CD4-positive, alpha-beta memory T cell (primary cell): ENCODE data around the gene ZNF407. TPM values are rescaled to one million over a fixed set of nuclear protein-coding genes. Genes with fewer than 3 reads are reported as not detected.
A peak's percentile ranks its signal among the peaks of the same experiment; 100 is the strongest.

ENCODE experiments used
- CTCF ChIA-PET: fragments of 350-600 bp; sonication (Branson Sonifier 250); formaldehyde crosslinking; loops from one replicate; lab custom pipeline; 2021; ENCODE audit warnings: inconsistent platforms; ENCODE audit not compliant: partially characterized antibody; lab: Charles Lee
- POLR2A ChIA-PET: fragments of 350-600 bp; sonication (Branson Sonifier 250); formaldehyde crosslinking; loops from one replicate; lab custom pipeline; 2021; ENCODE audit not compliant: partially characterized antibody; lab: Charles Lee
- DNase-seq, 5 donors: peaks; one replicate each; pipeline versions ENCODE4 v3.0.0 to v3.0.0-alpha.2; 2020 to 2022; ENCODE audit warnings: mixed read lengths in 1 of 5
- H3K27ac ChIP-seq: one replicate; pipeline ENCODE4 v1.7.0; 2013; ENCODE audit warnings: low read depth, low read length
- H3K27me3 ChIP-seq: 2 replicates; pipeline ENCODE4 v1.7.0; 2013; ENCODE audit warnings: mild to moderate bottlenecking, low read length, moderate library complexity; ENCODE audit not compliant: insufficient read depth
- H3K36me3 ChIP-seq: 2 replicates; pipeline ENCODE4 v1.7.0; 2013; ENCODE audit warnings: mild to moderate bottlenecking, low read length, moderate library complexity; ENCODE audit not compliant: insufficient read depth
- H3K4me1 ChIP-seq: 2 replicates; pipeline ENCODE4 v1.7.0; 2013; ENCODE audit warnings: mild to moderate bottlenecking, low read length, moderate library complexity; ENCODE audit not compliant: insufficient read depth
- H3K4me3 ChIP-seq, 2 donors: one replicate each; pipeline ENCODE4 v1.7.0; 2013; ENCODE audit warnings: low read length in 2 of 2, mild to moderate bottlenecking in 1 of 2
- H3K9me3 ChIP-seq, 2 donors: one replicate each; pipeline ENCODE4 v1.7.0; 2013; ENCODE audit warnings: low read length in 2 of 2, control low read depth in 1 of 2; ENCODE audit not compliant: control insufficient read depth in 1 of 2
- H3K27ac Mint-ChIP-seq, 7 donors: one replicate each; pipeline ENCODE4 v1.8.0; 2020 to 2021; ENCODE audit warnings: mixed read lengths in 7 of 7, mild to moderate bottlenecking in 6 of 7, inconsistent platforms in 3 of 7, moderate library complexity in 3 of 7
- H3K27me3 Mint-ChIP-seq, 2 donors: one replicate each; pipeline ENCODE4 v1.8.0; 2020 to 2021; ENCODE audit warnings: mixed read lengths in 2 of 2
- H3K36me3 Mint-ChIP-seq, 2 donors: one replicate each; pipeline ENCODE4 v1.8.0; 2020 to 2021; ENCODE audit warnings: mixed read lengths in 2 of 2, inconsistent platforms in 1 of 2, mild to moderate bottlenecking in 1 of 2
- H3K4me1 Mint-ChIP-seq, 4 donors: one replicate each; pipeline ENCODE4 v1.8.0; 2020 to 2021; ENCODE audit warnings: mixed read lengths in 4 of 4, mild to moderate bottlenecking in 1 of 4
- H3K4me3 Mint-ChIP-seq, 8 donors: one replicate each; pipeline ENCODE4 v1.8.0; 2020 to 2021; ENCODE audit warnings: mixed read lengths in 8 of 8, mild to moderate bottlenecking in 7 of 8, moderate library complexity in 6 of 8, inconsistent platforms in 3 of 8
- H3K9me3 Mint-ChIP-seq, 8 donors: one replicate each; pipeline ENCODE4 v1.8.0; 2020 to 2021; ENCODE audit warnings: mixed read lengths in 8 of 8, mild to moderate bottlenecking in 5 of 8, inconsistent platforms in 3 of 8, moderate library complexity in 1 of 8
- intact Hi-C: fragments of 100-400 bp; cut with micrococcal nuclease; formaldehyde crosslinking; loops from one replicate; pipeline ENCODE4 v1.15.1; 2023
- polyA plus RNA-seq, 2 donors: library from polyadenylated mRNA; unstranded; fragments of 300-500 nt; fragmentation: Illumina TruSeq; gene quantifications; one replicate each; pipeline ENCODE4 v1.2.3, GENCODE V29; 2021
- total RNA-seq, 2 experiments: library from RNA; stranded (reverse); gene quantifications; one replicate each; pipeline ENCODE4 v1.2.3, GENCODE V29; 2021

The ZNF407 gene
- total and polyA plus RNA-seq, 4 experiments from 2014 or later = 1.8 to 26.9 (median 15.3) TPM

- no peak overlapping the region for H3K4me3 ChIP-seq
- Mint-ChIP-seq H3K27me3 (no peaks in the 10 kb centered on the region), H3K36me3 (peaks cover 35 to 45% of the 10 kb centered on the region in 2 donors), H3K4me3 (no peak overlapping the region), H3K4me1 (peaks cover 7 to 28% (median 20%) of the 10 kb centered on the region in 4 donors), H3K27ac (no peak overlapping the region), H3K9me3 (peaks cover 0 to 9% (median 4%) of the 10 kb centered on the region in 8 donors)
- H3K4me1 ChIP-seq = no peaks in the 10 kb centered on the region
- no peaks in the 10 kb centered on the region for H3K36me3 ChIP-seq
- intact Hi-C loops = no loop called here
- DNase-seq = no peak
- no peak overlapping the region for H3K27ac ChIP-seq
- POLR2A ChIA-PET = no interaction called here
- no peaks in the 10 kb centered on the region for H3K9me3 ChIP-seq
- CTCF ChIA-PET = no interaction called here
- no peaks in the 10 kb centered on the region for H3K27me3 ChIP-seq
Observed at GRCh38 chr18:74682141-74682990, 84.7 kb downstream of the ZNF407 start.

- POLR2A ChIA-PET = no interaction called here
- DNase-seq = no peak
- Mint-ChIP-seq H3K36me3 (peaks cover 32 to 39% of the 10 kb centered on the region in 2 donors), H3K27ac (no peak overlapping the region), H3K9me3 (peaks cover 0 to 4% (median 1%) of the 10 kb centered on the region in 8 donors), H3K4me1 (peaks cover 7 to 28% (median 20%) of the 10 kb centered on the region in 4 donors), H3K4me3 (no peak overlapping the region), H3K27me3 (no peaks in the 10 kb centered on the region)
- Histone ChIP-seq H3K4me1 (no peaks in the 10 kb centered on the region), H3K27me3 (no peaks in the 10 kb centered on the region), H3K9me3 (no peaks in the 10 kb centered on the region), H3K4me3 (no peak overlapping the region), H3K27ac (no peak overlapping the region), H3K36me3 (no peaks in the 10 kb centered on the region)
- intact Hi-C loops = no loop called here
- CTCF ChIA-PET = no interaction called here
Observed at GRCh38 chr18:74682991-74683297, 85.3 kb downstream of the ZNF407 start.

DNA sequence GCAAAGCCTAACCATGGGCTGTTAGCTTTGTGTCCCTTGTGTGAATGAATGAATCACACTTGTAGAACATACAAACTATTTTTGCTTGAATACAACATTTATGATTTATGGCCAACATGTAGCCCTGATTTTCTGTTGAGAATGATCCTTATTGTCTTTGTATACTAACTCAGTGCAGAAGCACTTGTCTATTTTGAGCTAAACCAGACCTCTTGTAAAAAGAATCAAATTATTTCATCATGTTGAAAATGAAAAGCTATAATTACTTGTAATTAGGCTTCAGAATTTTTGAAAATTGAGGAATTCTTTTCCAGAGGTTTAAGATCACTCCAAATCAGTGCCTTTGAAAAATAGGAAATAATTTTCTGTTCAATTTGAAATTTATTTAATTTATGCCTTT, 85.9 kb downstream of the ZNF407 start:
- peaks cover 26 to 37% of the 10 kb centered on the region in 2 donors for H3K36me3 Mint-ChIP-seq
- Histone ChIP-seq H3K36me3 (no peaks in the 10 kb centered on the region), H3K4me3 (no peak overlapping the region), H3K9me3 (no peaks in the 10 kb centered on the region), H3K27ac (no peak overlapping the region), H3K4me1 (no peaks in the 10 kb centered on the region), H3K27me3 (no peaks in the 10 kb centered on the region)
- no peak overlapping the region for H3K4me3 Mint-ChIP-seq
- H3K27ac Mint-ChIP-seq = no peak overlapping the region
- peaks cover 7 to 23% (median 18%) of the 10 kb centered on the region in 4 donors for H3K4me1 Mint-ChIP-seq
- ChIA-PET CTCF (no interaction called here), POLR2A (no interaction called here)
- no peak for DNase-seq
- no peaks in the 10 kb centered on the region for H3K27me3 Mint-ChIP-seq
- peaks cover 0 to 3% (median 0%) of the 10 kb centered on the region in 8 donors for H3K9me3 Mint-ChIP-seq
- intact Hi-C loops = no loop called here

- no peak overlapping the region for H3K27ac ChIP-seq
- H3K27ac Mint-ChIP-seq = no peak overlapping the region
- DNase-seq = no peak
- peaks cover 13 to 20% (median 15%) of the 10 kb centered on the region in 4 donors for H3K4me1 Mint-ChIP-seq
- ChIA-PET POLR2A (no interaction called here), CTCF (interaction anchor here (1.5 kb wide), 1 partner anchor 13 kb away, joined by 3 read pairs; no protein-coding TSS in a partner anchor)
- H3K27me3 ChIP-seq = no peaks in the 10 kb centered on the region
- H3K9me3 Mint-ChIP-seq = peaks cover 0 to 3% (median 0%) of the 10 kb centered on the region in 8 donors
- peaks cover 9% of the 10 kb centered on the region for H3K4me1 ChIP-seq
- intact Hi-C loops = no loop called here
- no peaks in the 10 kb centered on the region for H3K9me3 ChIP-seq
- no peaks in the 10 kb centered on the region for H3K27me3 Mint-ChIP-seq
- H3K4me3 ChIP-seq = no peak overlapping the region
- no peaks in the 10 kb centered on the region for H3K36me3 ChIP-seq
- peaks cover 23 to 29% of the 10 kb centered on the region in 2 donors for H3K36me3 Mint-ChIP-seq
- no peak overlapping the region for H3K4me3 Mint-ChIP-seq
Observed at GRCh38 chr18:74689251-74689650, 91.6 kb downstream of the ZNF407 start.

- Histone ChIP-seq H3K27me3 (no peaks in the 10 kb centered on the region), H3K36me3 (no peaks in the 10 kb centered on the region), H3K4me3 (no peak overlapping the region), H3K27ac (no peak overlapping the region), H3K9me3 (no peaks in the 10 kb centered on the region), H3K4me1 (peaks cover 9% of the 10 kb centered on the region)
- no peaks in the 10 kb centered on the region for H3K9me3 Mint-ChIP-seq
- peak overlapping the region in 1 of 7 donors; percentile 38 for H3K27ac Mint-ChIP-seq
- peaks cover 15 to 20% (median 16%) of the 10 kb centered on the region in 4 donors for H3K4me1 Mint-ChIP-seq
- intact Hi-C loops = no loop called here
- no peak for DNase-seq
- H3K27me3 Mint-ChIP-seq = no peaks in the 10 kb centered on the region
- H3K4me3 Mint-ChIP-seq = no peak overlapping the region
- peaks cover 9 to 12% of the 10 kb centered on the region in 2 donors for H3K36me3 Mint-ChIP-seq
- ChIA-PET POLR2A (no interaction called here), CTCF (no interaction called here)
Observed at GRCh38 chr18:74692367-74693013, 94.8 kb downstream of the ZNF407 start.

GRCh38 chr18:74694436-74694835, 96.8 kb downstream of the ZNF407 start:
- peaks cover 9% of the 10 kb centered on the region for H3K4me1 ChIP-seq
- no peak overlapping the region for H3K4me3 ChIP-seq
- H3K9me3 Mint-ChIP-seq = no peaks in the 10 kb centered on the region
- H3K4me1 Mint-ChIP-seq = peaks cover 15 to 20% (median 16%) of the 10 kb centered on the region in 4 donors
- intact Hi-C loops = no loop called here
- H3K36me3 ChIP-seq = no peaks in the 10 kb centered on the region
- no peak overlapping the region for H3K4me3 Mint-ChIP-seq
- H3K27me3 Mint-ChIP-seq = no peaks in the 10 kb centered on the region
- no peak overlapping the region for H3K27ac Mint-ChIP-seq
- no peak for DNase-seq
- no peaks in the 10 kb centered on the region for H3K9me3 ChIP-seq
- H3K27ac ChIP-seq = no peak overlapping the region
- no peaks in the 10 kb centered on the region for H3K27me3 ChIP-seq
- ChIA-PET CTCF (interaction anchor here (0.7 kb wide), 1 partner anchor 847 kb away, joined by 3 read pairs; no protein-coding TSS in a partner anchor), POLR2A (no interaction called here)
- peaks cover 4 to 12% of the 10 kb centered on the region in 2 donors for H3K36me3 Mint-ChIP-seq

DNA sequence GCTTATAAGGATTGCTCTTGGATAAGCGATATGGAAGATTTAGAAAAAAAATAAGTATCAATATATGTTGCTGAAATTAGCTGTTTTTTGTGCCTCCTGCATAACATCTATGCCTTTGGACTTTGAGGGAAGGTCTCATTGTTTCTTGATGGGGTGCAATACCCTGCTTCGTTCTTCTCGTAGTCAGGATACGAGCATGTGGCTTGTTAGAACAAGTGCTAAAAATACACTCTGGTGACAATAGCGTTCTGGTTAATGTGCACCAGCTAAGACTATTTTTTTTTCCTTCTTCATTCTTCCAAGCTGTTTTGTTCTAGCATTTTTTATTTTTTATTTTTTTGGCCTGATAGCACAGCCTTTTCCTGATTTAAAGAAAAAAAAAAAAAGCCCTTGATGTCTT, 97.5 kb downstream of the ZNF407 start:
- Histone ChIP-seq H3K4me3 (no peak overlapping the region), H3K4me1 (peaks cover 9% of the 10 kb centered on the region), H3K9me3 (no peaks in the 10 kb centered on the region), H3K27ac (no peak overlapping the region), H3K27me3 (no peaks in the 10 kb centered on the region), H3K36me3 (no peaks in the 10 kb centered on the region)
- Mint-ChIP-seq H3K4me3 (no peak overlapping the region), H3K9me3 (no peaks in the 10 kb centered on the region), H3K27me3 (no peaks in the 10 kb centered on the region), H3K4me1 (peaks cover 12 to 20% (median 15%) of the 10 kb centered on the region in 4 donors), H3K36me3 (peaks cover 0 to 10% of the 10 kb centered on the region in 2 donors), H3K27ac (no peak overlapping the region)
- CTCF ChIA-PET = no interaction called here
- POLR2A ChIA-PET = no interaction called here
- intact Hi-C loops = no loop called here
- no peak for DNase-seq
